HCT116 (cell line): Measurements from ENCODE around the gene PACRG. TPM values are rescaled to one million over a fixed set of nuclear protein-coding genes. Genes with fewer than 3 reads are reported as not detected.

Experiments used
- ATAC-seq: fragments of 200-7000 bp; cut with Tn5 transposase; 2 replicates; pipeline ENCODE4 v1.9.1; 2020; ENCODE audit warnings: mild to moderate bottlenecking, moderate library complexity
- BruUV-seq: library from RNA; stranded (reverse); fragments of 400-500 nt; replicated peaks from 2 replicates; lab custom pipeline; 2021; lab: Mats Ljungman, UMichigan
- CTCF ChIA-PET: fragments of 300-600 bp; sonication (Branson Sonifier 250); formaldehyde crosslinking; loops from one replicate; lab custom pipeline; 2021; ENCODE audit warnings: antibody characterized with exemption; lab: Charles Lee
- POLR2A ChIA-PET: fragments of 300-600, 350-600 bp; sonication (Branson Sonifier 250); formaldehyde crosslinking; loops from one replicate; lab custom pipeline; 2021; ENCODE audit warnings: antibody characterized with exemption; lab: Charles Lee
- RAD21 ChIA-PET, 2 experiments: fragments of 300-600 bp; sonication (Branson Sonifier 250); formaldehyde crosslinking; loops; one replicate each; lab custom pipeline; 2023; ENCODE audit warnings: low total read pairs in 2 of 2; ENCODE audit not compliant: uncharacterized antibody in 2 of 2, unreplicated experiment in 2 of 2, low non-redundant PET in 1 of 2; lab: Charles Lee
- DNase-seq: peaks from one replicate; pipeline ENCODE4 v3.0.0-alpha.2; 2010; ENCODE audit warnings: low read depth, low spot score
- H2AFZ ChIP-seq: fragments of 200-600 bp; shearing (Covaris generic), sonication (generic); 2 replicates; pipeline ENCODE4 v1.6.1; 2017; ENCODE audit warnings: low read depth, mixed run types, mixed read lengths, antibody characterized with exemption, low read length; ENCODE audit not compliant: poor library complexity, severe bottlenecking
- H3K27ac ChIP-seq: 2 replicates; pipeline ENCODE4 v1.5.1; 2012; ENCODE audit warnings: low read depth, low read length
- H3K27me3 ChIP-seq: fragments of 200-600 bp; sonication (generic); 2 replicates; pipeline ENCODE4 v1.6.1; 2016; ENCODE audit warnings: mixed run types, low read length, mixed read lengths; ENCODE audit not compliant: insufficient read depth
- H3K36me3 ChIP-seq, 2 experiments: fragments of 200-500 bp in 1 of 2; fragments of 200-600 bp in 1 of 2; sonication (Bioruptor generic) in 1 of 2; sonication (generic) in 1 of 2; 2 replicates each; pipeline versions ENCODE4 v1.5.1 to v1.6.1; 2014 to 2016; ENCODE audit warnings: low read length in 2 of 2, inconsistent platforms in 1 of 2, mixed read lengths in 1 of 2, mixed run types in 1 of 2; ENCODE audit not compliant: insufficient read depth in 2 of 2, control insufficient read depth in 1 of 2
- H3K4me1 ChIP-seq, 2 experiments: fragments of 200-600 bp in 1 of 2; sonication (generic) in 1 of 2; 2 replicates each; pipeline versions ENCODE4 v1.5.1 to v1.6.1; 2012 to 2017; ENCODE audit warnings: low read length in 2 of 2, inconsistent platforms in 1 of 2, mild to moderate bottlenecking in 1 of 2, mixed read lengths in 1 of 2, mixed run types in 1 of 2, moderate library complexity in 1 of 2; ENCODE audit not compliant: insufficient read depth in 2 of 2, control insufficient read depth in 1 of 2
- H3K4me2 ChIP-seq: fragments of 200-600 bp; sonication (generic); 2 replicates; pipeline ENCODE4 v1.6.1; 2017; ENCODE audit warnings: mixed run types, low read length, mixed read lengths
- H3K4me3 ChIP-seq, 2 experiments: fragments of 200-600 bp in 1 of 2; sonication (generic) in 1 of 2; replicated peaks in 1 of 2; 2 replicates each; pipeline ENCODE4 v1.5.1; 2011 to 2016; ENCODE audit warnings: low read length in 2 of 2, control low read depth in 1 of 2, low read depth in 1 of 2, mild to moderate bottlenecking in 1 of 2, mixed read lengths in 1 of 2, mixed run types in 1 of 2
- H3K79me2 ChIP-seq: fragments of 200-600 bp; sonication (generic); 2 replicates; pipeline ENCODE4 v1.6.1; 2017; ENCODE audit warnings: mild to moderate bottlenecking, mixed run types, low read length, moderate library complexity, mixed read lengths; ENCODE audit not compliant: insufficient read depth
- H3K9ac ChIP-seq: fragments of 200-600 bp; sonication (generic); 2 replicates; pipeline ENCODE4 v1.6.1; 2016; ENCODE audit warnings: low read length, mixed read lengths
- H3K9me2 ChIP-seq: fragments of 200-600 bp; sonication (generic), shearing (Covaris generic); 2 replicates; pipeline ENCODE4 v1.6.1; 2017; ENCODE audit warnings: mixed run types, mild to moderate bottlenecking, moderate library complexity; ENCODE audit not compliant: insufficient read depth
- H3K9me3 ChIP-seq, 2 experiments: fragments of 200-500 bp in 1 of 2; fragments of 200-600 bp in 1 of 2; sonication (Bioruptor generic) in 1 of 2; sonication (generic) in 1 of 2; 2 replicates each; pipeline ENCODE4 v1.6.1; 2014 to 2017; ENCODE audit warnings: low read length in 2 of 2, mixed read lengths in 2 of 2, inconsistent platforms in 1 of 2, low read depth in 1 of 2, mild to moderate bottlenecking in 1 of 2, mixed run types in 1 of 2, moderate library complexity in 1 of 2; ENCODE audit not compliant: control insufficient read depth in 1 of 2, insufficient read depth in 1 of 2
- H4K20me1 ChIP-seq: fragments of 200-600 bp; sonication (generic), shearing (Covaris generic); 2 replicates; pipeline ENCODE4 v1.6.1; 2017; ENCODE audit warnings: mixed run types, mild to moderate bottlenecking, moderate library complexity; ENCODE audit not compliant: insufficient read depth
- CEBPB ChIP-seq: IDR thresholded peaks from 2 replicates; pipeline ENCODE4 v1.6.1; 2012; ENCODE audit warnings: low read depth
- EGR1 ChIP-seq: IDR thresholded peaks from 2 replicates; pipeline ENCODE4 v1.6.1; 2012; ENCODE audit warnings: low read depth
- ELF1 ChIP-seq: IDR thresholded peaks from 2 replicates; pipeline ENCODE4 v1.6.1; 2012; ENCODE audit warnings: low read depth, borderline replicate concordance
- EZH2 ChIP-seq: fragments of 200-600 bp; sonication (generic); IDR thresholded peaks from 2 replicates; pipeline ENCODE4 v1.6.1; 2017; ENCODE audit warnings: antibody characterized with exemption, mixed run types
- POLR2A ChIP-seq: IDR thresholded peaks from 2 replicates; pipeline ENCODE4 v1.7.0; 2011; ENCODE audit warnings: borderline replicate concordance; ENCODE audit not compliant: insufficient read depth, insufficient read length; ENCODE audit errors: extremely low read depth
- POLR2AphosphoS5 ChIP-seq: IDR thresholded peaks from 2 replicates; pipeline ENCODE4 v1.6.1; 2011; ENCODE audit warnings: mild to moderate bottlenecking, low read depth, low read length, moderate library complexity
- SIN3A ChIP-seq: IDR thresholded peaks from 2 replicates; pipeline ENCODE4 v1.6.1; 2012; ENCODE audit warnings: low read depth
- SP1 ChIP-seq: IDR thresholded peaks from 2 replicates; pipeline ENCODE4 v1.6.1; 2012; ENCODE audit warnings: low read depth
- SRF ChIP-seq: IDR thresholded peaks from 2 replicates; pipeline ENCODE4 v1.6.1; 2012; ENCODE audit warnings: low read depth
- TCF7L2 ChIP-seq: IDR thresholded peaks from 2 replicates; pipeline ENCODE4 v1.7.0; 2011; ENCODE audit warnings: borderline replicate concordance, inconsistent platforms; ENCODE audit not compliant: insufficient read depth, insufficient read length; ENCODE audit errors: extremely low read depth
- ZFX ChIP-seq: fragments of 450-650 bp; IDR thresholded peaks from 2 replicates; pipeline ENCODE4 v1.6.1; 2017
- ZNF274 ChIP-seq: fragments of 200-500 bp; sonication (Bioruptor generic); IDR thresholded peaks from 2 replicates; pipeline ENCODE4 v1.6.1; 2014; ENCODE audit warnings: mild to moderate bottlenecking, low read depth, low read length, inconsistent platforms
- intact Hi-C: fragments of 100-400 bp; cut with micrococcal nuclease; formaldehyde crosslinking; loops from 2 replicates; pipeline ENCODE4 v1.10.0; 2022
- total RNA-seq: library from RNA; stranded (reverse); gene quantifications from one replicate; pipeline ENCODE4 v1.2.1, GENCODE V29; 2021; ENCODE audit not compliant: unreplicated experiment
- TF ChIP-seq, protein P1 (sequence below), 3 experiments: fragments of 200-600 bp in 1 of 3; sonication (generic) in 1 of 3; IDR thresholded peaks in 2 of 3; conservative IDR thresholded peaks in 1 of 3; 2 replicates each; pipeline ENCODE4 v1.5.1; 2012 to 2017; ENCODE audit warnings: low read depth in 2 of 3, low read length in 2 of 3, antibody characterized with exemption in 1 of 3, borderline replicate concordance in 1 of 3, control low read depth in 1 of 3, mild to moderate bottlenecking in 1 of 3, mixed read lengths in 1 of 3, mixed run types in 1 of 3, moderate library complexity in 1 of 3; ENCODE audit not compliant: insufficient read depth in 1 of 3
- TF ChIP-seq, protein P2 (sequence below): IDR thresholded peaks from 2 replicates; pipeline ENCODE4 v1.6.1; 2012
- TF ChIP-seq, protein P3 (sequence below): IDR thresholded peaks from 2 replicates; pipeline ENCODE4 v1.6.1; 2012; ENCODE audit warnings: low read depth
- TF ChIP-seq, protein P4 (sequence below): IDR thresholded peaks from 2 replicates; pipeline ENCODE4 v1.6.1; 2011; ENCODE audit warnings: mild to moderate bottlenecking, low read length, moderate library complexity; ENCODE audit not compliant: insufficient replicate concordance; ENCODE audit errors: extremely low read depth

The PACRG gene
- total RNA-seq, 1 experiment from 2014 or later: 0.71 TPM

DNA sequence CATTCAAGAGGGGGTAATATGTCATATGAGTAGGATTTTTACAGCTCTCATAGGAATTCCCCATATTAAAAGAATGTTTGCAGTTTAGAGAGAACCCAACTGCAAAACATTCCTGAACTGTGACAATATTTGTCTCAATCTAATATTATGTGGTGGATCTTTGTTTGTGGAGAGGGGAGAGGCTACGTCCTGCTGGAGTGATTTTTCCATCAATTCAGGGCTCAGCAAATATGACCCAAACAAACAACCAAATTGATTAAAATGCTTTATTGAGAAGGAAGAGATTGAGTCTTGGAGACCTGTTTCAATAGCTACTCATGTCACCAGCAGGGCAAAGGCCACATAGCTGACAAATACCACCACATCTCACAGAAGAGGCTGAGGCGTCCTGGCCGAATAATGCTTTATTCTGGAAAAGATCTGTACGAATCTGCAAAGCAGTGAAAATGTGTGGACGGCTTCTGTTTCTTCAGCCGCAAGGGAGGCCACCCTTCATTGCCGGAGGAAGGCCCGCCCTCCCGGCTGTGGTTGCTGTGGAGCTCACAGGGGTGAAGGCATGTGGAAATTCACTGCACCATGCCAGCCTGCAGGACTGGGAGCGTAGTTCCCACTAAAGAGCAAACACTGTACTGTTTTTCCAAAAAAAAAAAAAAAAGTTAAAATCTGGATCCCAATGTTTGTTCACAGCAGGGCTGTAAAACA lies 597.1 kb downstream of the PACRG start:
- ATAC-seq: no peak

More for the DNA sequence above, 597.1 kb downstream of the PACRG start:
- Histone ChIP-seq H3K79me2 (no peaks in the 10 kb centered on the region), H3K4me1 (no peaks in the 10 kb centered on the region), H2AFZ (no peak overlapping the region), H3K27ac (no peak overlapping the region), H3K9me3 (no peaks in the 10 kb centered on the region; a peak in 1 of 4 replicates), H3K4me3 (no peak overlapping the region), H4K20me1 (no peaks in the 10 kb centered on the region), H3K27me3 (no peaks in the 10 kb centered on the region), H3K4me2 (no peak overlapping the region), H3K36me3 (no peaks in the 10 kb centered on the region), H3K9me2 (no peaks in the 10 kb centered on the region), H3K9ac (no peak overlapping the region)
- no TSS peak for BruUV-seq
- CTCF ChIA-PET: no interaction called here
- no peak for DNase-seq
- intact Hi-C loops: no loop called here
- RAD21 ChIA-PET: no interaction called here
- POLR2A ChIA-PET: no interaction called here
- no peak for TF ChIP-seq ELF1
- TF ChIP-seq EGR1: no peak
- no peak for TF ChIP-seq EZH2
- TF ChIP-seq SIN3A: no peak
- TF ChIP-seq ZFX: no peak
- no peak for TF ChIP-seq CEBPB
- TF ChIP-seq SP1: no peak
- TF ChIP-seq, protein P1, sequence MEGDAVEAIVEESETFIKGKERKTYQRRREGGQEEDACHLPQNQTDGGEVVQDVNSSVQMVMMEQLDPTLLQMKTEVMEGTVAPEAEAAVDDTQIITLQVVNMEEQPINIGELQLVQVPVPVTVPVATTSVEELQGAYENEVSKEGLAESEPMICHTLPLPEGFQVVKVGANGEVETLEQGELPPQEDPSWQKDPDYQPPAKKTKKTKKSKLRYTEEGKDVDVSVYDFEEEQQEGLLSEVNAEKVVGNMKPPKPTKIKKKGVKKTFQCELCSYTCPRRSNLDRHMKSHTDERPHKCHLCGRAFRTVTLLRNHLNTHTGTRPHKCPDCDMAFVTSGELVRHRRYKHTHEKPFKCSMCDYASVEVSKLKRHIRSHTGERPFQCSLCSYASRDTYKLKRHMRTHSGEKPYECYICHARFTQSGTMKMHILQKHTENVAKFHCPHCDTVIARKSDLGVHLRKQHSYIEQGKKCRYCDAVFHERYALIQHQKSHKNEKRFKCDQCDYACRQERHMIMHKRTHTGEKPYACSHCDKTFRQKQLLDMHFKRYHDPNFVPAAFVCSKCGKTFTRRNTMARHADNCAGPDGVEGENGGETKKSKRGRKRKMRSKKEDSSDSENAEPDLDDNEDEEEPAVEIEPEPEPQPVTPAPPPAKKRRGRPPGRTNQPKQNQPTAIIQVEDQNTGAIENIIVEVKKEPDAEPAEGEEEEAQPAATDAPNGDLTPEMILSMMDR (IDR thresholded peaks at IDR 0.05 in 2 of 3, conservative IDR thresholded peaks at IDR 0.05 in 1 of 3; ENCODE audit: borderline replicate concordance in 1 of 3, insufficient read depth in 1 of 3, low read depth in 2 of 3, low read length in 2 of 3): no peak
- TF ChIP-seq, protein P2, sequence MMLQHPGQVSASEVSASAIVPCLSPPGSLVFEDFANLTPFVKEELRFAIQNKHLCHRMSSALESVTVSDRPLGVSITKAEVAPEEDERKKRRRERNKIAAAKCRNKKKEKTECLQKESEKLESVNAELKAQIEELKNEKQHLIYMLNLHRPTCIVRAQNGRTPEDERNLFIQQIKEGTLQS: no peak
- no peak for TF ChIP-seq POLR2A
- TF ChIP-seq, protein P3, sequence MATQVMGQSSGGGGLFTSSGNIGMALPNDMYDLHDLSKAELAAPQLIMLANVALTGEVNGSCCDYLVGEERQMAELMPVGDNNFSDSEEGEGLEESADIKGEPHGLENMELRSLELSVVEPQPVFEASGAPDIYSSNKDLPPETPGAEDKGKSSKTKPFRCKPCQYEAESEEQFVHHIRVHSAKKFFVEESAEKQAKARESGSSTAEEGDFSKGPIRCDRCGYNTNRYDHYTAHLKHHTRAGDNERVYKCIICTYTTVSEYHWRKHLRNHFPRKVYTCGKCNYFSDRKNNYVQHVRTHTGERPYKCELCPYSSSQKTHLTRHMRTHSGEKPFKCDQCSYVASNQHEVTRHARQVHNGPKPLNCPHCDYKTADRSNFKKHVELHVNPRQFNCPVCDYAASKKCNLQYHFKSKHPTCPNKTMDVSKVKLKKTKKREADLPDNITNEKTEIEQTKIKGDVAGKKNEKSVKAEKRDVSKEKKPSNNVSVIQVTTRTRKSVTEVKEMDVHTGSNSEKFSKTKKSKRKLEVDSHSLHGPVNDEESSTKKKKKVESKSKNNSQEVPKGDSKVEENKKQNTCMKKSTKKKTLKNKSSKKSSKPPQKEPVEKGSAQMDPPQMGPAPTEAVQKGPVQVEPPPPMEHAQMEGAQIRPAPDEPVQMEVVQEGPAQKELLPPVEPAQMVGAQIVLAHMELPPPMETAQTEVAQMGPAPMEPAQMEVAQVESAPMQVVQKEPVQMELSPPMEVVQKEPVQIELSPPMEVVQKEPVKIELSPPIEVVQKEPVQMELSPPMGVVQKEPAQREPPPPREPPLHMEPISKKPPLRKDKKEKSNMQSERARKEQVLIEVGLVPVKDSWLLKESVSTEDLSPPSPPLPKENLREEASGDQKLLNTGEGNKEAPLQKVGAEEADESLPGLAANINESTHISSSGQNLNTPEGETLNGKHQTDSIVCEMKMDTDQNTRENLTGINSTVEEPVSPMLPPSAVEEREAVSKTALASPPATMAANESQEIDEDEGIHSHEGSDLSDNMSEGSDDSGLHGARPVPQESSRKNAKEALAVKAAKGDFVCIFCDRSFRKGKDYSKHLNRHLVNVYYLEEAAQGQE: no peak
- TF ChIP-seq ZNF274: no peak
- TF ChIP-seq POLR2AphosphoS5: no peak
- TF ChIP-seq, protein P4, sequence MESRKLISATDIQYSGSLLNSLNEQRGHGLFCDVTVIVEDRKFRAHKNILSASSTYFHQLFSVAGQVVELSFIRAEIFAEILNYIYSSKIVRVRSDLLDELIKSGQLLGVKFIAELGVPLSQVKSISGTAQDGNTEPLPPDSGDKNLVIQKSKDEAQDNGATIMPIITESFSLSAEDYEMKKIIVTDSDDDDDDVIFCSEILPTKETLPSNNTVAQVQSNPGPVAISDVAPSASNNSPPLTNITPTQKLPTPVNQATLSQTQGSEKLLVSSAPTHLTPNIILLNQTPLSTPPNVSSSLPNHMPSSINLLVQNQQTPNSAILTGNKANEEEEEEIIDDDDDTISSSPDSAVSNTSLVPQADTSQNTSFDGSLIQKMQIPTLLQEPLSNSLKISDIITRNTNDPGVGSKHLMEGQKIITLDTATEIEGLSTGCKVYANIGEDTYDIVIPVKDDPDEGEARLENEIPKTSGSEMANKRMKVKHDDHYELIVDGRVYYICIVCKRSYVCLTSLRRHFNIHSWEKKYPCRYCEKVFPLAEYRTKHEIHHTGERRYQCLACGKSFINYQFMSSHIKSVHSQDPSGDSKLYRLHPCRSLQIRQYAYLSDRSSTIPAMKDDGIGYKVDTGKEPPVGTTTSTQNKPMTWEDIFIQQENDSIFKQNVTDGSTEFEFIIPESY: no peak
- TF ChIP-seq TCF7L2: no peak
- no peak for TF ChIP-seq SRF
